Rectal smooth muscle tissue (tissue), 1 donor: ENCODE results near the gene NETO1.

Experiments used
- H3K27ac ChIP-seq: one replicate; pipeline ENCODE4 v1.7.0; 2013; ENCODE audit warnings: low read depth, low read length, inconsistent platforms
- H3K27me3 ChIP-seq: one replicate; pipeline ENCODE4 v1.7.0; 2013; ENCODE audit warnings: low read length; ENCODE audit not compliant: control insufficient read depth, insufficient read depth
- H3K36me3 ChIP-seq: one replicate; pipeline ENCODE4 v1.7.0; 2013; ENCODE audit warnings: low read length; ENCODE audit not compliant: control insufficient read depth, insufficient read depth
- H3K4me1 ChIP-seq: one replicate; pipeline ENCODE4 v1.7.0; 2013; ENCODE audit warnings: low read length; ENCODE audit not compliant: control insufficient read depth, insufficient read depth
- H3K4me3 ChIP-seq: one replicate; pipeline ENCODE4 v1.7.0; 2013; ENCODE audit warnings: low read length
- H3K9ac ChIP-seq: one replicate; pipeline ENCODE4 v1.7.0; 2013; ENCODE audit warnings: low read length

NETO1 gene

DNA sequence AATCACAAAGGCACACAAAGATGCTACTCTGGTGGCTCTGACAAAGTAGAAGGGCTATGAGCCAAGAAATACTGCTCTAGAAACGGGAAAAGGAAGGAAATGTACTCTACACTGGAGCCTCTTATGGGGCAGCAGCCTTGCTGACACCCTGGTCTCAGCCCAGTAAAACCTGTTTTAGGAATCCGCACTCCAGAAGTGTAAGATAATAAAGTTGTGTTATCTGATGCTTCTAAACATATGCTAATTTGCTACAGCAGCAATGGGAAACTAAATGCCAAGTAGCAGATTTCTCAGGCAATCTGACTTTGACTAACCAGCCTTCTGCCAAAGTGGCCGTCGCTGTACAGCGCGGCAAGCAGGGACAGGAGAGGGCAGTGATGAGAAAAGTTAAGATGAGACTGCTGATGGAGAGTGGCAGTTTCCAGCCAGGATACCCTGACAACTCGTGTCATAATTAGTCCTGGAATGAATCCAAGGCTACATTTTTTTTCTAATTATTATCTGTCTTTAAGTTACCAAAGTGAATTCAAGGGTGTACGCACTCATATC lies 99.0 kb downstream of the NETO1 start:
- H3K9ac ChIP-seq: no peak overlapping the region

DNA sequence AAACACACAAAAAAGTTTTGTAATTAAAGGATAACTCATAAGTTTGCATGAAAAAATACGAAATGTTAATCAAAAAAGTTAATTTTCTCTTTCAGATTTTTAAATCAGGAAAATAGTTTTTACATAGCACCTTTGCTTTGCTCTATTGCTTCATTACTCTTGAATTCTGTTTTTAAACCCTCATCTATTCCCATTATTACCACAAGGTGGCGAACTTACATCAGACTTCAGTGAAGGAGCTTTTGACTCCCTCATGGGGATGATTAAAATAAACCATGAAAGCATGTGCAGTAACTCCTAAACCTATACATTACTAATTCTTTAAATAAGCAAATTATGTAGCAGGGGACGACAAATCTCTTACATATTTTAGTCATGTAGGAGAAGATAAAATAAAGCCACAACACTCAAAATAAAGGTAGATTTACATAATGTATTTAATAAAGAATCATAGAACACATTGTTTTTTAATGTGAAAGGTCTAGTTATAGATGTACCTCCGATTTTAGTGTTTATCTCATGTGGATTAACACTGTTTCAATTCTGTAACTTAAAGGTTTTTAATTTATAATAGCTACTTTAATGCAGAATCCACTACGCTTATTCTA lies 105.2 kb downstream of the NETO1 start:
- Histone ChIP-seq H3K9ac (no peak overlapping the region), H3K36me3 (no peaks in the 10 kb centered on the region), H3K27ac (no peak overlapping the region), H3K4me3 (no peak overlapping the region), H3K27me3 (no peaks in the 10 kb centered on the region), H3K4me1 (no peaks in the 10 kb centered on the region)

More for the DNA sequence above, 99.0 kb downstream of the NETO1 start:
- Histone ChIP-seq H3K36me3 (no peaks in the 10 kb centered on the region), H3K27ac (no peak overlapping the region), H3K27me3 (no peaks in the 10 kb centered on the region), H3K4me1 (no peaks in the 10 kb centered on the region), H3K4me3 (no peak overlapping the region)

DNA sequence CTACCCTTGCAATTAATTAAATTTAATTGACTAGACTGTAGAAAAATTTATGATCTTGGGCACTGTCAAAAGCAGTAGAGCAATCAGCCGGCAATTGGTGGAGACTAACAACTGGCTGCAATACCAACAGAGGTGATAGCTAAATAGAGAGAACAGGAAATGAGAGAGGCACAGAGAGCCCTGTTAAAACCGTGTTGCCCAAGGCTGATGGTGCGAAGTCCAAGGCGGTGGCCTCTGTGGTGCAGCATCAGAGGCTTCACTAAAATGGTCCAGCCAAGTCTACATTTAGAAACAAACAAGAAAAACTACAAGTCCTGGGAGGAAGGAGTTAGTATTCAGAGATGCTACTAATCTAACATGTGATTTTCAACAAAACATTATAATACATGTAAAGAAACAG lies 115.6 kb downstream of the NETO1 start:
- no peak overlapping the region for H3K9ac ChIP-seq
- H3K4me1 ChIP-seq: no peaks in the 10 kb centered on the region
- H3K27me3 ChIP-seq: no peaks in the 10 kb centered on the region
- no peak overlapping the region for H3K4me3 ChIP-seq
- no peak overlapping the region for H3K27ac ChIP-seq
- H3K36me3 ChIP-seq: no peaks in the 10 kb centered on the region

DNA sequence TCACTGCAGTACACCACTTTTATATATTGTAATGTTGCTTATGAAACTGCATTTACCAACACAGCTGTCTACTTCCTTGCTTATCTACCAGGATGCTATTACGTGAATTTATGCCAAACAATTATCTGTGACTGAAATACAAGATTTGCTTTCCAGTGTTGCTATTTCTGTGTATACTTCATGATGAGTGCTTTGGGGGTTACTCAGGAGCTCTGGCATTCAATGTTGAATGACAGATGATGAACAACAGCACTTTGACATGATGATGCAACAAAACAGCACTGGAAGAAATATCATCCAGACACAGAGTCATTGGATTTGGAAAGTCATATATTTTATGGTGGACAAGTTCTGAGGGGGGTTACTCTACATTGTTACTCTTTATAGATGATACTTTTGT lies 125.8 kb downstream of the NETO1 start:
- no peak overlapping the region for H3K9ac ChIP-seq
- no peak overlapping the region for H3K4me3 ChIP-seq

DNA sequence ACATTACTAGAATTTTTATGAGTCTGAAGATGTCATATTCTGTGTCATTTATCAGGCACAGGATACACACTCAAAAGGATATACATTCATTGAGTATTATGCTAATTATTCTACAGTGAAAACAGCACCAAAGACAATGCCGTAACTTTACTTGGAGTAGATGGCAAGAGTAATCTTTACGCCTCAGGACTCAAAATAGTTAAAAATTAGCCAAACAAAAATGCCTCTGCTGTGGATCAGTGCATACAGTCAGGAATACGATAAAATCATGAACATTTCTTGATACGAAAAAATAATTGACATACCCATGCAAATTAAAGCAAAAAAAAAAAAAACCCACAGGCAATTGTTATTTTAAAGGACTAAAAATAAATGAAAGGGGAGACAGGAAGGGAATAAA lies 129.7 kb downstream of the NETO1 start:
- Histone ChIP-seq H3K4me1 (no peaks in the 10 kb centered on the region), H3K9ac (no peak overlapping the region), H3K27me3 (no peaks in the 10 kb centered on the region), H3K36me3 (no peaks in the 10 kb centered on the region), H3K4me3 (no peak overlapping the region), H3K27ac (no peak overlapping the region)

More for the DNA sequence above, 125.8 kb downstream of the NETO1 start:
- Histone ChIP-seq H3K27me3 (no peaks in the 10 kb centered on the region), H3K4me1 (no peaks in the 10 kb centered on the region), H3K36me3 (no peaks in the 10 kb centered on the region), H3K27ac (no peak overlapping the region)

DNA sequence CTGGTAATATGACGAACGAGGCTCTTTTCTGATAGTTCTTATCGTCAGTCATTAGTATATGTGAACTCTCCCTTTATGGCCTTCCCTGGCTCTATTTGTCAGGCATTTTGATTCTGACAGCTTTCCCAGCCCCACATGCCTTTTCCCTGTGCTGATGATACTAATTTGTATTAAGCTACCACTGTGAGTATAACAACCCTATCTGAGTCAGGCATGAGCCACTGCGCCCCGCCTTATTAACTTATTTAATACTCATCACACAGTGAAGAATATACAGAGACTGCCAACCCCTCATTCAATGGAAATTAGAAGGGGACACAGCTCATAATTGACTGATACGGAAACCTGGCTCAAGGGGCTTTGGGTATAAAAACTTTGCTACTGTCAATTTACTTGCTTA lies 140.0 kb downstream of the NETO1 start:
- Histone ChIP-seq H3K36me3 (no peaks in the 10 kb centered on the region), H3K4me1 (no peaks in the 10 kb centered on the region), H3K27ac (no peak overlapping the region), H3K9ac (no peak overlapping the region), H3K27me3 (no peaks in the 10 kb centered on the region), H3K4me3 (no peak overlapping the region)

DNA sequence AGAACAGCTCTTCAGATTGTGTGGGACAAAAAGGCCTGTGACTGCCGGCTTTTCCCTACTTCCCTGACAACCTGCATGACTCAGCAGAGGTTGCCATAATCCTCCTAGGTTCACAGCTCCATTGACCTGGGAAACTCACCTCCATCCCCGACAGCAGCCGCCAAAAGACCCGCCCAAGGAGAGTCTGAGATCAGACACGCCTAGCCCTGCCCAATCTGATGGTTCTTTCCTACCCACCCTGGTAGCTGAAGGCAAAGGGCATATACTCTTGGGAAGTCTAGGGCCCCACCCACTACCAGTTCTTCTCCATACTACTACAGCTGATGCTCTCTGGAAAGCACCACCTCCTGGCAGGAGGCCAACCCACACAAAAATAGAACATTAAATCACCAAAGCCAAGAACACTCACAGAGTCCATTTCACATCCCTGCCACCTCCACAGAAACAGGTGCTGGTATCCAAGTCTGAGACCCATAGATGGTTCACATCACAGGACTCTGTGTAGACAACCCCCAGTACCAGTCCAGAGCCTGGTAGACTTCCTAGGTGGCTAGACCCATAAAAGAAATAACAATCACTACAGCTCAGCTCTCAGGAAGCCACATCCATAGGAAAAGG lies 140.6 kb downstream of the NETO1 start:
- Histone ChIP-seq H3K36me3 (no peaks in the 10 kb centered on the region), H3K4me1 (no peaks in the 10 kb centered on the region), H3K4me3 (no peak overlapping the region), H3K9ac (no peak overlapping the region), H3K27ac (no peak overlapping the region), H3K27me3 (no peaks in the 10 kb centered on the region)

DNA sequence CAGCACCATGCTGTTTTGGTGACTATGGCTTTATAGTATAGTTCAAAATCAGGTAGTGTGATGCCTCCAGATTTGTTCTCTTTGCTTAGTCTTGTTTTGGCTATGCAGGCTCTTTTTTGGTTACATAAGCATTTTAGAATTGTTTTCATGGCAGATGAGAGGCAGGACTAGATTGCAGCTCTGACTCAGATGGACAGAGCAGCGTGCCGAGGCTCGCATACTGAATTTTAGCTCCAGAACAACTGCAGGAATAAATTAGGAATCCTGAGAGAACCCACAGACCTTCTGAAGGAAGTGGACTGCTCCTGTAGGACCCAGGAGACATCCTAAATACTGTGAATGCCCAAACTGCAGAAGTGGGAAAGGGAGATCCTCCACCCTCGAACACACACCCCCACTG lies 141.6 kb downstream of the NETO1 start:
- H3K36me3 ChIP-seq: no peaks in the 10 kb centered on the region
- no peaks in the 10 kb centered on the region for H3K4me1 ChIP-seq
- no peak overlapping the region for H3K4me3 ChIP-seq
- H3K27me3 ChIP-seq: no peaks in the 10 kb centered on the region
- no peak overlapping the region for H3K27ac ChIP-seq
- no peak overlapping the region for H3K9ac ChIP-seq

DNA sequence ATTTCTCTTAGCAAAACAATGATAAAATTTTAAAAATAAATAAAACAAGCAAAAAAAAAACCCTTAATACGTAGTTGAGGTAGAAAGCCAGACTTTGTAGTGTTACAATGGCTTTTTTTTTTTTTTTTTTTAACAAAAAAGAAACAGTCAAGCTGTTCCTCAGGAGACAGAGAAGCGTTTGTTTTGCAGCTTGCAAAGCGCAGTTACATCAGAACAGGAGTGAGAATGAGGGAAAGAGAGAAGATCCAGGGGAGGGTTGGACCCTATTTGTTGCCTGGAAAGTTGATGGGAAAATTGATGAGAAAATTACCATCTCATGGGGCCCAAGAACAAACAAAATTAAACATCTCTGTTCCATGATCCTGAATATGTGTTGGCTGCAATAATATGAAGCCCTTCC lies 146.5 kb downstream of the NETO1 start:
- H3K27ac ChIP-seq: no peak overlapping the region
- H3K27me3 ChIP-seq: no peaks in the 10 kb centered on the region
- no peak overlapping the region for H3K9ac ChIP-seq
- no peaks in the 10 kb centered on the region for H3K36me3 ChIP-seq
- no peak overlapping the region for H3K4me3 ChIP-seq
- H3K4me1 ChIP-seq: no peaks in the 10 kb centered on the region

DNA sequence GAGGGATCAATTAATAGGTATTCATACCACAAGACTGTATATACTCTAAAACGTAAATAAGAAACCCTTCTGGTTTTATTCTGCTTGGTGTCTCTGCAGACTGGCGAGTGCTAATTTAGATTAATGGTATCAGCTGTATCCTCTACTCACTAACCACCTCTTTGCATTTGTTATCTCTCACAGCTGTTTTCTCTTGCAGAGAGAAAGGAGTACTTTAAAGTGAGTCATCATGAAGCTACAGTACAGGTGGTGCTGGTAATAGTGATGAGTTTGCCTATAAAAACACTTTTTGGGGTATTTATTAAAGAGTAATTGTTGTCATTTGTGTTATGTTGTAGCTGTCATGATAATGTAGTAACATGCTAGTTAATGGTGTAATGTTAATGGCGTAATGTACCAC lies 147.7 kb downstream of the NETO1 start:
- Histone ChIP-seq H3K9ac (no peak overlapping the region), H3K4me3 (no peak overlapping the region), H3K36me3 (no peaks in the 10 kb centered on the region), H3K4me1 (no peaks in the 10 kb centered on the region), H3K27ac (no peak overlapping the region), H3K27me3 (no peaks in the 10 kb centered on the region)

DNA sequence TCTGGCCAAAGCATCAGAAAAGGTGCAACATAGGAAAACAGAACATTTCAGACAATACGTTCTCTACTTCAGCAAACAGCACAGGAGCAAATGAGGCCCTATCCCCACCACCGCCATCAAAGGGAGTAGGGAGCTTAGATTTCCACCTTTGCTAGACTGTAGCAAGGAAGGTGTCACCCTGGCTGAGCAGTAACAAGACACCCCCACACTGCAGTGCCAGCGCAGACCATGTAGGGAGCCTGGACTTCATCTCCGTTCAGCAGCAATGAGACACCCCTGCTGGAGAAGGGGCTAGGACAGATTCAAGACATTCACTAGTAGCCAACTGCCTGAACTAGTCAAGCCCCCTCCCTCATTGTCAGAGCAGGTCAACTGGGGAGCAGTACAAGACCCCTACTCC lies 163.6 kb downstream of the NETO1 start:
- no peak overlapping the region for H3K4me3 ChIP-seq
- H3K9ac ChIP-seq: no peak overlapping the region
- no peaks in the 10 kb centered on the region for H3K36me3 ChIP-seq
- H3K4me1 ChIP-seq: no peaks in the 10 kb centered on the region
- H3K27me3 ChIP-seq: no peaks in the 10 kb centered on the region
- no peak overlapping the region for H3K27ac ChIP-seq

DNA sequence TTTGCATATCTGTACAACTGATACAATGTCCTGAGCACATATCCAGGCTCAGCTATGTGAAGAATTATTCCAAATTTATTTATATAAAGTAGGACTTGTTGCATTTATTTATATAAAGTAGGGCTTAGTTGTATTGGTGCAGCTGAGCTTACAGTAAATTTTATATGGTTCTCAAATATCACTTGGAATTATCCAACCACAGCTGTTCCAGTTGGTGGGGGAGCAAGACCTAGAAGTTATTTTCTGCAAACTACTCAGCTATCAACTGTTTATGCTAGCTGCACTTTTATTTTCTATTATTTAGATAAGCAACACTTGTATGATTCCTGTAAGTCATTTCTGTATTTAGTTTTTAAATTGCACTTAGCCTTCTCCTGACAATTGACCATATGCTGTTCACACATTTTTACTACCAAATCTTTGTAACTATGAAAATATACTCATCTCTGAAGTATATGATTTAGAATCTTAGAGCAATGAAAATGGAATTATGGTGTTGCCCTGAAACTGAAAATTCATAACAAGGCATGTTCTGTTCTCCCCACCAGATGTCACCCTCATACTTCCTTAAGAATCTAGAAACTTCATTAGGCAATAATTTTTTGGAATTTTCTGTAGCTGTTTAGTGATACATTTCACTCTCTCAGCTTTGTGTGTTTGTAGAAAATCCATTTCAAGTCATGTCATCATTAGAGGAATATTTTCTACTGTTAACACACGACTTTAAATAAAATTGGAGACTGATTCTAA lies 166.7 kb downstream of the NETO1 start:
- H3K27me3 ChIP-seq: no peaks in the 10 kb centered on the region
- no peak overlapping the region for H3K9ac ChIP-seq
- H3K4me1 ChIP-seq: no peaks in the 10 kb centered on the region
- H3K4me3 ChIP-seq: no peak overlapping the region
- H3K36me3 ChIP-seq: no peaks in the 10 kb centered on the region
- no peak overlapping the region for H3K27ac ChIP-seq
